ENCODE measurements around the gene ZNF593.

GRCh38 chr1:26160527-26161414, 8.9 kb upstream of the ZNF593 start:
- TF ChIP-seq CTCF (conservative IDR thresholded peaks at IDR 0.05; ENCODE audit: low read depth, low read length) (no peak), EZH2 (IDR thresholded peaks at IDR 0.05; ENCODE audit: borderline replicate concordance, low read depth, low read length, poor library complexity, severe bottlenecking) (no peak)

Data from A673 (cell line).